Measurements from ENCODE around the gene CCDC171.

The CCDC171 gene

DNA sequence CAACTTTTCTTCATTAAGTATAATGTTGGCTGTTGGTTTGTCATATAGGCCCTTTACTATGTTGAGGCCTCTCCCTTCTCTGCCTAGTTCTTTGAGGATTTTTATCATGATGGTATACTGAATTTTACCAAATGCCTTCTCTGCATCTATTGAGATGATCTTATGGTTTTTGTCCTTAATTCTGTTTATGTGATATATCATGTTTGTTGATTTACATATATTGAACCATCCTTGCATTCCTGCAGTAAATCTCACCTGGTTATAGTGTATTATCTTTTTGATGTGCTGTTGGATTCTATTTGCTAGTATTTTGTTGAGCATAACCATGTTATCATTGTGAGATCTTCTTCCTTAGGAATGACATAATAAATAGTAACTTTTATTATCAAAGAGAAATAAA, 362.9 kb downstream of the CCDC171 start:
- no peaks in the 10 kb centered on the region for H3K36me3 ChIP-seq (ENCODE audit: insufficient read depth, low read length)
- H2AFZ ChIP-seq (ENCODE audit: low read depth, low read length), result no peak overlapping the region
- no peaks in the 10 kb centered on the region for H3K27me3 ChIP-seq (ENCODE audit: insufficient read depth, low read length)
- H3K9me3 ChIP-seq (ENCODE audit: low read length), result peaks cover 3% of the 10 kb centered on the region
- H3K4me1 ChIP-seq (ENCODE audit: insufficient read depth, low read length), result no peaks in the 10 kb centered on the region
- H3K4me3 ChIP-seq (ENCODE audit: low read length), result no peak overlapping the region

DNA sequence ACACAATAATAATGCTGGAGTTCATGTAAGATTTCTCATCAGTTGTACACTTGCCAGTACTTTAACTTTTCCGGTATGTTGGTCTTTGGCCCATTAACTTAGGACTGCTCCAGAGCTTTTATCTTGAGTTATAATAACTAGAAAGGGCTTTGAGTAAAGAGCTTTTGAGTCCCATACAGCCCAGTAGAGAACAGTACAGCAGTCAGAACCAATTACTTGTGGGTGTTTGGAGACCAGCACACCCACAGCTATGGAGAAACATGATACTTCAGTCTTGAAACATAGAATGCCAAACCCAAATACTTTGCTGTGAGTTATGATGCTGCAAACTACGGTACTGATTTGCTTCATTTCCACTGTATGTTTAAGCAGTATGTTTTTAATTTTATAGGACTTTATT, 374.3 kb downstream of the CCDC171 start:
- Histone ChIP-seq H3K9me3 (ENCODE audit: low read length) (no peaks in the 10 kb centered on the region), H3K4me1 (ENCODE audit: insufficient read depth, low read length) (no peaks in the 10 kb centered on the region), H3K4me3 (ENCODE audit: low read length) (no peak overlapping the region), H2AFZ (ENCODE audit: low read depth, low read length) (no peak overlapping the region), H3K36me3 (ENCODE audit: insufficient read depth, low read length) (no peaks in the 10 kb centered on the region), H3K27me3 (ENCODE audit: insufficient read depth, low read length) (no peaks in the 10 kb centered on the region)

DNA sequence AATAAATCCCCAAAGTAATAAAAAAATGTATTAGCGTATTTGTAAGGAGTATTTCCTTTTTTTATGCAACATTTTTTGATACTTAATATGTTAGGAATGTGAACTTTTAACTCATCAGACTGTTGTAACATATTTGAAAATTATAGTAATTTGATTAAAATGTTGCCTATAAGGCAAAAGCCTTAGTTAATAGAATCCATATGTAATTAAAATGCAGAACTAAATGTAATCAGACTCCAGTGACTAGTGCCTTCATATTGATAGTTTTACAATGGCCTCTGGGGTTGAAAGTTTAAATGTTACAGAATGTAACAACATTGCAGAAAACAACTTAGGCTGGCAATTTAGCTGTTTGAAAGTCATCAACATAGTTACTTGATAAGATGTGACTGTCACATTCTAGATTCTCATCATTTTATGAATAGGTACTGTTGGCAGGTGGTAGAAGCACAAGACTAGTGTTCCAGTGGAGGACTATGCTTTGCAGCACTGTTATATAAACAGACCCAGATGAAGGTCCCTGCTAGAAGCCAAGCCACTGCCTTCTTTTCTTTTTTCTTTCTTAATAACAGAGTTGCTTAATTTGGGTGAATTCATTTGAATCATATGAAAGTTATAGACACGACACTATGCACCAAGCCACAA, 382.9 kb downstream of the CCDC171 start:
- Histone ChIP-seq H3K27me3 (ENCODE audit: insufficient read depth, low read length) (no peaks in the 10 kb centered on the region), H3K4me1 (ENCODE audit: insufficient read depth, low read length) (peaks cover 8% of the 10 kb centered on the region), H2AFZ (ENCODE audit: low read depth, low read length) (no peak overlapping the region)

DNA sequence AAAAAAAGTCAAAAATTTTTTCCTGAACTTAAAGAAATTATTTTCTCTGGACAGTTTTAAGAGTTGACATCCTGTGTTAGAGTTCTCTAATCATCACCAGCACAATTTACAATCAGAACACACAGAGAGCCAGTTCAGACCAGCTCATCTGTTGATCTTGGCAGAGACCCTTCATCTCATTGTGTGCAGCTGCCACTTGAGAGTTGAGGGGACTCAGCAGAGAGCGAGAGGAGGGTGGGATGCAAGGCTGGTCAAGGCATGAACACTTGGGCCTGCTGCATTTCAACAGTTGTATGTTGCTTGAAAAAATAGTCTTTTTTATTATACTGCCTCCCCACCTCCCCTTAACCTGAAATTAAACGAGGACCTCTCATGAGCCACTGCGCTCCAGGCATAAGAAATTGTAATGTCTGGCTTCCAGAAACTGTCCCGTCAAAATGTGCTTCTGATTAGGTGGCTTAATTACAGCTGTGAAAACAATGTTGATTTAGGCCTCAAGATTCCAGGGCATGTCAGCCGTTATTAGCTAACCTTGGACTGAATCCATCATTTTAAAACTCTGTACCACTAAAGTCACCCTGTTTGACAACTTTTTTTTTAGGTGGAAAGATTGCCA, 383.6 kb downstream of the CCDC171 start:
- no peaks in the 10 kb centered on the region for H3K9me3 ChIP-seq (ENCODE audit: low read length)
- H3K4me1 ChIP-seq (ENCODE audit: insufficient read depth, low read length), result peaks cover 8% of the 10 kb centered on the region
- H3K27me3 ChIP-seq (ENCODE audit: insufficient read depth, low read length), result no peaks in the 10 kb centered on the region
- H2AFZ ChIP-seq (ENCODE audit: low read depth, low read length), result no peak overlapping the region
- H3K4me3 ChIP-seq (ENCODE audit: low read length), result no peak overlapping the region
- no peaks in the 10 kb centered on the region for H3K36me3 ChIP-seq (ENCODE audit: insufficient read depth, low read length)

More for the DNA sequence above, 382.9 kb downstream of the CCDC171 start:
- Histone ChIP-seq H3K36me3 (ENCODE audit: insufficient read depth, low read length) (no peaks in the 10 kb centered on the region), H3K9me3 (ENCODE audit: low read length) (no peaks in the 10 kb centered on the region), H3K4me3 (ENCODE audit: low read length) (no peak overlapping the region)

DNA sequence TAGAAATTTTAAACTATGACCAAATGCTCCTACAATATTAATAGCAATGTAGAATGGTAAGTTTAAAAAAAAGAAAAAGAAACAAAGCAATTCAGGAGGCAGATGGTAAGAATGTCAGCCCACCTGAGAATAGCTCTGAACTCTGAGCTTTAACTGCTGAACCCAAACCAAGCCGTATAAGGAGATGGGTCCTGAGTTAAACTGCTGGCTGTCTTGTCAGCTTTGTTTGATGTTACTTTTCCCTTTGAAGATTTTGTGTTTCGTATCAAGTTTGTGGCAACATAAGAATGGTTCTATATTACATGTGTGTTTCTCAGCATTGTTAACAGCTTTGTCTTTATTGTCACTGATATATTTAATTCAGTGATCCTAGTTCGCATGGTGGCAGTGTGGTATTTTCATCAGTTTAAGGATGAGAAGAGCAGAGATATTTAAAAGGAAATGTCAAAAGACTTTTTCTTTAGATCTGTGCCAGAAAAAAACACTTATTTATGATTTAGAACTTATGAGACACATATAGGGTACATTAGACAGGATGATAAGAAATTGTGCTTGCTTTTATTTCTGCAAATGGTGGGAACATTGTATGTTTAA, 390.1 kb downstream of the CCDC171 start:
- Histone ChIP-seq H2AFZ (ENCODE audit: low read depth, low read length) (no peak overlapping the region), H3K4me3 (ENCODE audit: low read length) (no peak overlapping the region), H3K36me3 (ENCODE audit: insufficient read depth, low read length) (no peaks in the 10 kb centered on the region), H3K4me1 (ENCODE audit: insufficient read depth, low read length) (no peaks in the 10 kb centered on the region), H3K9me3 (ENCODE audit: low read length) (no peaks in the 10 kb centered on the region), H3K27me3 (ENCODE audit: insufficient read depth, low read length) (no peaks in the 10 kb centered on the region)

DNA sequence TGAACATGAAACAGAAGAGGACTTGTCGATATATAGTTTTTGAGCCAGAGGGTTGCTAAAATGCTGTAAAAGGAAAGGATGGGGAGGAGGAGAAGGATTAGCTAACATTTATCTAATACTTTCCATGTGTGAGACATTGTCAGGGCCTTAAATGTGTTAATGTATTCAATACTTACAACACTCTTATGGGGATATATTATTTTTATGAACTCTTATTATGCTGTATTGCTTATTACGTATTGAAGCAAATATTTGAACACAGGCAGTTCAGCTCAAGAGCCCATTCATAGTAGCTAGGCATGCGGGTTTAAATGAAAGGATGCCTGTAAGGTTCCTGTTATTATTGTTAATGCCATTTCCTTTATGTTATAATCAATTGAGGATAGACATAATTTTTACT, 391.5 kb downstream of the CCDC171 start:
- Histone ChIP-seq H3K36me3 (ENCODE audit: insufficient read depth, low read length) (no peaks in the 10 kb centered on the region), H3K4me3 (ENCODE audit: low read length) (no peak overlapping the region), H3K9me3 (ENCODE audit: low read length) (no peaks in the 10 kb centered on the region), H2AFZ (ENCODE audit: low read depth, low read length) (no peak overlapping the region), H3K27me3 (ENCODE audit: insufficient read depth, low read length) (no peaks in the 10 kb centered on the region), H3K4me1 (ENCODE audit: insufficient read depth, low read length) (no peaks in the 10 kb centered on the region)

DNA sequence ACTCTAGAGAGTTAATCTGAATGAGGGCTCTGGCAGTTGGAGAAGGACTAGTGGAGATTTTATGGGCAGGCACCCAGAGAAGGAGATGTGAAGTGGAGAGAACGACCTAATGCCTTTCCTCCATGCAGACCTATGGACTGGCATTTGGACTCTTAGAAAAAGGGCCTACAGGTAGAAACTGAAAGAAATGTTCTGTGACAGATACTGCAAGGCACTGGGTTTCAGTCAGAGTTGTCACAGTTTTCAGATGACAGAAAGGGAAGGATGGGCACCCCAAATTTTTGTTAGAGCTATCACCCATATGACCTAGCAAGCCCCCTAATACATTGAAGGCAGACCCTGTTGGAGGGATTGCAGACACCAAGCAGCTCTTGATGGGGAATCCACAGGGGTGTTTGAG, 406.8 kb downstream of the CCDC171 start:
- Histone ChIP-seq H3K27me3 (ENCODE audit: insufficient read depth, low read length) (no peaks in the 10 kb centered on the region), H3K36me3 (ENCODE audit: insufficient read depth, low read length) (no peaks in the 10 kb centered on the region), H3K9me3 (ENCODE audit: low read length) (no peaks in the 10 kb centered on the region), H2AFZ (ENCODE audit: low read depth, low read length) (no peak overlapping the region), H3K4me1 (ENCODE audit: insufficient read depth, low read length) (no peaks in the 10 kb centered on the region), H3K4me3 (ENCODE audit: low read length) (no peak overlapping the region)

DNA sequence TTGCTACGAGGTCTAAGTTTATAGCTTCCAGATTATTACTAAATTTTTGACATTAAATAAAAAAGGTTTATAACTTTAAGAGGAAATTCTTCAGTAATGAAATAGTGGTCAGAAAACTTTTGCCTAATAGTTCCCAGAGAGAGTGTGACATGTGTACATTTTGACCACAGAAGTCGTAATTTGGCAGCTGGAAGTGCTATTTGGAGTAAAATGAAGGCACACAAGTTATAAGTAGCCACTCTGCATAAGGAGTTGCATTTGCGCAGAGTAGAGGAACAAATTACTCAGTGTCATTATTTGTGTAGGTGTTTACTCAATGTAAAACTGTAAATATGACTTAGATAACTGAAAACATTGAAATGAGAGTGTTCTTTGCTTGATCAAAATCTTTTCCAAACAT, 408.4 kb downstream of the CCDC171 start:
- H3K4me3 ChIP-seq (ENCODE audit: low read length), result no peak overlapping the region
- H3K9me3 ChIP-seq (ENCODE audit: low read length), result no peaks in the 10 kb centered on the region
- H3K4me1 ChIP-seq (ENCODE audit: insufficient read depth, low read length), result no peaks in the 10 kb centered on the region
- H3K27me3 ChIP-seq (ENCODE audit: insufficient read depth, low read length), result no peaks in the 10 kb centered on the region
- H3K36me3 ChIP-seq (ENCODE audit: insufficient read depth, low read length), result no peaks in the 10 kb centered on the region
- no peak overlapping the region for H2AFZ ChIP-seq (ENCODE audit: low read depth, low read length)

DNA sequence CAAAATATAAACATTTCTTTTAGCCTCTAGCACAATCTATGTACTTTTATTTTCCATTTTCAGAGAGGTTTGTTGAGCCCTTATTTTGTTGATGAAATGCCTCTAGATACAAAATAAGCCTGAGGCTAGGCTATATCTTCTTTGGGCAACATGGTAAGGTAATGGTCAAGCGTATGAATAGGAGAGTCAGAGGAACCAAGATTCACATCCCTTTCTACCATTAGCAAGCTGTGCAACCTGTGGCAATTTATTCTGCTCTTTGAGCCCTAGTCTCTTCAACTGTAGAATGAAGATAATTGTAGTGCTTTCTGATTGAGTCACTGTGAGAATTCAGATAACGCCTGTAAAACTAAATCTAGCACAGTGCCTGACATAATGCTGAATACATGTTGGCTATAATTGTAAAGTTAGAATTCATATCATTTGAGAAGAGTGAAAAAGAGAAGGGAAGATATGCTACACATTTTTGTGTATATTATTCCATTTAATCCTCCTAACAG, 412.5 kb downstream of the CCDC171 start:
- Histone ChIP-seq H3K36me3 (ENCODE audit: insufficient read depth, low read length) (no peaks in the 10 kb centered on the region), H3K4me3 (ENCODE audit: low read length) (no peak overlapping the region), H3K9me3 (ENCODE audit: low read length) (no peaks in the 10 kb centered on the region), H3K4me1 (ENCODE audit: insufficient read depth, low read length) (no peaks in the 10 kb centered on the region), H3K27me3 (ENCODE audit: insufficient read depth, low read length) (no peaks in the 10 kb centered on the region), H2AFZ (ENCODE audit: low read depth, low read length) (no peak overlapping the region)

DNA sequence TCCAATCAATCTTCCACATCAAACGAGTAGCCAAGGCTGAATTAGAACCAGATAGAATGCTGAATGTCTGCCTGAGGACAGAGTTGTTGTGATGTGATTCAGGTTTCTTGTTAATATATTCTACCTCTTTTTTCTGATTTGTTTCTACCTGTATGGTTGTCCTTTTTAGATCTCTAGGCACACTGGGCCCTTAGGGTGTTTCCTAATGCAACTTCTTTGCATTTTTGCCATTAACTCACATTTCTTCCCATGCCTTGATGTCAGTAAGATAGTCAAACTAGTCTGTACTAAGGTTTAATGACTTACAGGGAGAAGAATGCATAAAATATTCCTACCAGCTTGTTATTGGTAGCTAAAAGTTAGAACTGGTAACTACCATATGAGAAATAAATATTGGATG, 413.6 kb downstream of the CCDC171 start:
- H3K36me3 ChIP-seq (ENCODE audit: insufficient read depth, low read length), result no peaks in the 10 kb centered on the region
- H2AFZ ChIP-seq (ENCODE audit: low read depth, low read length), result no peak overlapping the region
- no peaks in the 10 kb centered on the region for H3K27me3 ChIP-seq (ENCODE audit: insufficient read depth, low read length)
- no peaks in the 10 kb centered on the region for H3K9me3 ChIP-seq (ENCODE audit: low read length)
- H3K4me1 ChIP-seq (ENCODE audit: insufficient read depth, low read length), result no peaks in the 10 kb centered on the region
- H3K4me3 ChIP-seq (ENCODE audit: low read length), result no peak overlapping the region

DNA sequence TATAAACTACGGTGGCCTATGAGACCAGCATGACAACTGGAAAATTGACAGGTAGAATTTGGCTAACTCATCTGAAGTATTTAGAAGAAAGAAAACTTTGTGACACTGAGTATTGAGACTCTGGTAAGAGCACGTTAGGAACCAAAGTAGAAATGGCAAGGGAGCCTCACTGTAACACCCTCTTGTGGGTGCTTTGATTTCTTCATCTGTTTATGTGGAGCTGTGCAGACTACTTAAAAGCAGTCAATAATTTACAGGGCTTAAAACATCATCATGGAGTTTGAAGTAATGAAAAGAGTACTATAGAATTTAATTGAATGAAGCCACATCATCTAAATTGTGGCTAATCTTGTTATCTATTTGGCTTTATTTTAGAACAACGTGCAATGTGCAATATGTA, 414.2 kb downstream of the CCDC171 start:
- no peaks in the 10 kb centered on the region for H3K9me3 ChIP-seq (ENCODE audit: low read length)
- H3K4me3 ChIP-seq (ENCODE audit: low read length), result no peak overlapping the region
- H2AFZ ChIP-seq (ENCODE audit: low read depth, low read length), result no peak overlapping the region
- no peaks in the 10 kb centered on the region for H3K36me3 ChIP-seq (ENCODE audit: insufficient read depth, low read length)
- no peaks in the 10 kb centered on the region for H3K4me1 ChIP-seq (ENCODE audit: insufficient read depth, low read length)
- H3K27me3 ChIP-seq (ENCODE audit: insufficient read depth, low read length), result no peaks in the 10 kb centered on the region

DNA sequence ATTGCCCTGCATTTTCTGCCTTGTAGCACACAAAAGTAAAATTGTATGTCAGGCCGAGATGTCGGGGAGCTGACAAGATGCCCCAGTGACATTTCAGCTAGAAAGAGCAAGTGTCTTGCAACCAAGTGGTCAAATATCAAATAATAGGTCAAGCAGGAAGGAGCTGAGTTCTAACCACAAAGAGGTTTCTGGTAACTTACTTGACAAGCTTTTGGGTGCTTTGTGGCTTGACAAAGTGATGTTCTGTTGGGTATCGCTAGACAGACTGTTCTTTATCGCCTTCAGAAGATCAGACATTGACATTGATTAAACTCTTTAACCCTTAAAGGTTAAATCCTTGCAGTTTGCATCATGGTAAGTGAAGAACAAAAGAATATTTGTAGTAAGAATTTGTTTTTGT, 419.9 kb downstream of the CCDC171 start:
- Histone ChIP-seq H3K4me1 (ENCODE audit: insufficient read depth, low read length) (no peaks in the 10 kb centered on the region), H3K4me3 (ENCODE audit: low read length) (no peak overlapping the region), H3K36me3 (ENCODE audit: insufficient read depth, low read length) (no peaks in the 10 kb centered on the region), H2AFZ (ENCODE audit: low read depth, low read length) (no peak overlapping the region), H3K9me3 (ENCODE audit: low read length) (no peaks in the 10 kb centered on the region), H3K27me3 (ENCODE audit: insufficient read depth, low read length) (no peaks in the 10 kb centered on the region)

DNA sequence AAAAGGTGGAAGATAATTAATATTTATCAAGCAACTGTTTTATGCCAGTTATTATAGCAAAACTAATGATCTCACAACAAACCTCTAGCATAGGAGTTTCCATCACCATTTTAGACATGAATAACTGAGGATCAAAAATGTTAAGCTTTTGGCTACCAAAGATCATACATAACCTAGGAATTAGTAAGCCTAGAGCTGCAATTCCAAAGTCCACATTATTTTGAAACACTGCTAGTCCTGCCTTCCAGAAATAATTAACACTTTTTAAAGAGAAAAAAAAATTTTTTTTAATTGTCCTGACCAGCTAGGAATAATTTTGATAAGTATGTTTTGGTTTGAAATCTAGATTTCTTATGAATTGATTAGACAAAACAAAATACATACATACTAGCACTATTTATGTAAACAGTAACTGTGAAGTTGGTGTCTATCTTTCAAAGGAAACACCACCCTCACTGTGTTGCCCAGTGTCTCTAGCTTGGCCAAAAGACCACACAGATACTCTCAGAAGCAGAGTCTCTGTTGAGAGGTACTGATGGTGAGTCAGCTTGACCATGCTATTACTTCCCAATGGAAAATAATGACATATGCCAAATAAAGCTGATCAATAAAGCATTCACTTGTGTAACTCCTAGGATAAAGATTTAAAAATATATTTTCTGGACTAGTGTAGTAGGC, 422.4 kb downstream of the CCDC171 start:
- no peaks in the 10 kb centered on the region for H3K27me3 ChIP-seq (ENCODE audit: insufficient read depth, low read length)
- no peaks in the 10 kb centered on the region for H3K9me3 ChIP-seq (ENCODE audit: low read length)
- no peaks in the 10 kb centered on the region for H3K4me1 ChIP-seq (ENCODE audit: insufficient read depth, low read length)
- no peak overlapping the region for H3K4me3 ChIP-seq (ENCODE audit: low read length)
- no peak overlapping the region for H2AFZ ChIP-seq (ENCODE audit: low read depth, low read length)
- no peaks in the 10 kb centered on the region for H3K36me3 ChIP-seq (ENCODE audit: insufficient read depth, low read length)
